Esophagus squamous epithelium (tissue), 5 donors: ENCODE data around the gene UNK. TPM values are rescaled to one million over a fixed set of nuclear protein-coding genes. Genes with fewer than 3 reads are reported as not detected.
A peak's percentile ranks its signal among the peaks of the same experiment; 100 is the strongest.

Experiments
- DNase-seq: peaks from one replicate; lab custom pipeline; 2025; lab: John Stamatoyannopoulos, UW
- H3K27ac ChIP-seq, 4 donors: fragments of 200-600 bp; sonication (generic); one replicate each; pipeline ENCODE4 v1.5.1; 2016 to 2019; ENCODE audit warnings: mild to moderate bottlenecking in 1 of 4
- H3K27me3 ChIP-seq, 4 donors: fragments of 200-600 bp; sonication (generic); 1 replicate in 3 of 4; 2 replicates in 1 of 4; pipeline versions ENCODE4 v1.5.1 to v1.6.0; 2017 to 2021; ENCODE audit warnings: antibody characterized with exemption in 1 of 4
- H3K36me3 ChIP-seq, 3 donors: fragments of 200-600 bp; sonication (generic); one replicate each; pipeline ENCODE4 v1.5.1; 2016 to 2019
- H3K4me1 ChIP-seq, 3 donors: fragments of 200-600 bp; sonication (generic); one replicate each; pipeline ENCODE4 v1.5.1; 2017 to 2019
- H3K4me3 ChIP-seq, 4 donors: fragments of 200-600 bp; sonication (generic); 1 replicate in 3 of 4; 2 replicates in 1 of 4; pipeline ENCODE4 v1.5.1; 2016 to 2019; ENCODE audit warnings: mild to moderate bottlenecking in 2 of 4, moderate library complexity in 1 of 4
- H3K9me3 ChIP-seq, 3 donors: fragments of 200-600 bp; sonication (generic); one replicate each; pipeline ENCODE4 v1.5.1; 2016 to 2019
- POLR2A ChIP-seq, 4 donors: fragments of 450-650 bp; IDR thresholded peaks; one replicate each; pipeline ENCODE4 v1.6.1; 2017; ENCODE audit warnings: antibody characterized with exemption in 4 of 4, mild to moderate bottlenecking in 4 of 4, moderate library complexity in 3 of 4
- WGBS, 2 donors: methylation state at CpG; one replicate each; pipeline ENCODE4 v1.1.5; 2018; 5-methylcytosine and 5-hydroxymethylcytosine counted together
- intact Hi-C: fragments of 100-400 bp; cut with DNase I; formaldehyde crosslinking; loops from one replicate; pipeline ENCODE4 v1.15.0; 2022
- total RNA-seq, 4 donors: library from RNA; depleted of rRNA; stranded (reverse); fragments of >200 nt; gene quantifications; one replicate each; pipeline ENCODE4 v1.1.0, GENCODE V29; 2016
- TF ChIP-seq, protein P1 (sequence below), 6 experiments: fragments of 450-650 bp in 4 of 6; fragments of 200-600 bp in 2 of 6; sonication (generic) in 2 of 6; IDR thresholded peaks; one replicate each; pipeline ENCODE4 v1.5.1; 2016 to 2019; ENCODE audit warnings: antibody characterized with exemption in 6 of 6, mild to moderate bottlenecking in 4 of 6, moderate library complexity in 4 of 6
- donor health status: DM: yes; HTN: yes; CAD: no.

The UNK gene
- total RNA-seq, 4 donors from 2014 or later = 14.8 to 27.3 (median 20.4) TPM

GRCh38 chr17:75822800-75823166, 38.2 kb downstream of the UNK start:
- Histone ChIP-seq H3K36me3 (peaks cover 44 to 92% (median 45%) of the 10 kb centered on the region in 3 donors), H3K27ac (no peak overlapping the region), H3K9me3 (no peaks in the 10 kb centered on the region), H3K4me3 (no peak overlapping the region), H3K27me3 (no peaks in the 10 kb centered on the region), H3K4me1 (peaks cover 10 to 39% (median 11%) of the 10 kb centered on the region in 3 donors)
- WGBS, 2 donors = 66% methylated on average over 2 of the region's 3 CpGs; no CpG with 5 or more reads in 1 of the 2 donors
- intact Hi-C loops = loop anchor here (5.0 kb wide), 1 partner anchor 50 kb away; no protein-coding TSS in a partner anchor
- DNase-seq = no peak
- no peak for TF ChIP-seq POLR2A (IDR thresholded peaks at IDR 0.05)
- TF ChIP-seq, protein P1, sequence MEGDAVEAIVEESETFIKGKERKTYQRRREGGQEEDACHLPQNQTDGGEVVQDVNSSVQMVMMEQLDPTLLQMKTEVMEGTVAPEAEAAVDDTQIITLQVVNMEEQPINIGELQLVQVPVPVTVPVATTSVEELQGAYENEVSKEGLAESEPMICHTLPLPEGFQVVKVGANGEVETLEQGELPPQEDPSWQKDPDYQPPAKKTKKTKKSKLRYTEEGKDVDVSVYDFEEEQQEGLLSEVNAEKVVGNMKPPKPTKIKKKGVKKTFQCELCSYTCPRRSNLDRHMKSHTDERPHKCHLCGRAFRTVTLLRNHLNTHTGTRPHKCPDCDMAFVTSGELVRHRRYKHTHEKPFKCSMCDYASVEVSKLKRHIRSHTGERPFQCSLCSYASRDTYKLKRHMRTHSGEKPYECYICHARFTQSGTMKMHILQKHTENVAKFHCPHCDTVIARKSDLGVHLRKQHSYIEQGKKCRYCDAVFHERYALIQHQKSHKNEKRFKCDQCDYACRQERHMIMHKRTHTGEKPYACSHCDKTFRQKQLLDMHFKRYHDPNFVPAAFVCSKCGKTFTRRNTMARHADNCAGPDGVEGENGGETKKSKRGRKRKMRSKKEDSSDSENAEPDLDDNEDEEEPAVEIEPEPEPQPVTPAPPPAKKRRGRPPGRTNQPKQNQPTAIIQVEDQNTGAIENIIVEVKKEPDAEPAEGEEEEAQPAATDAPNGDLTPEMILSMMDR (IDR thresholded peaks at IDR 0.05) = no peak

DNA sequence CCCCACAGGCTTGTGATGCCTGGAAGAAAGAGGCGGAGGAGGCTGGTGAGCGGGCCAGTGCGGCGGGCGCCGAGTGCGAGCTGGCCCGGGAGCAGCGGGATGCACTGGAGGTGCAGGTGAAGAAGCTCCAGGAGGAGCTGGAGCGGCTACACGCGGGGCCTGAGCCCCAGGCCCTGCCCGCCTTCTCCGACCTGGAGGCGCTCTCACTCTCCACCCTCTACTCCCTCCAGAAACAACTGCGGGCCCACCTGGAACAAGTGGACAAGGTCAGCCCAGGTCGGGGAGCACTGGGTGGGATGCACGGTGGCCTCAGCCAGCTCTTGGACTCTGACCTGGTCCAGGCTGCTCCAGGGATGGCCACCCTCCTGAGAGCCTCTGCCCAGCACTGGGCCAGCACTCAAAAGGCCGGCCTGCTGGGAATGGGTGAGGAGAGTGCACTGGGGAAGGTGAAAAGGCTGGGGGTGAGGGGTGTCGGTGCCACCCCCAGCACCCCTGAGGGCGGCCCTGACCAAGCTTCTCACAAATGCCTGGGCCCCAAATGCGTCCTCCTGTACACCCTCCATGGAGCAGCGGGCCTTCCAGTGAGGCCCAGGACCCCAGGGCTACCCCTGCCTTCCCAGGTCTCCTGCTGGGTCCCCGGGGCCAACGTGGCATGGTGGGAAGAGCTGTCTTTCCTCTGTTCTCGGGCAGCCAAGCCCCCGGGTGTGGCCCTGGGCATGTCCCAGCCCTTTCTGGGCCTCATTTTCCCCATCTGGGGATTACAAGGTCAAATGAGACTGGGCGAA, 38.8 kb downstream of the UNK start:
- H3K4me1 ChIP-seq = peaks cover 13 to 45% (median 16%) of the 10 kb centered on the region in 3 donors
- no peak overlapping the region for H3K27ac ChIP-seq
- no peak overlapping the region for H3K4me3 ChIP-seq
- TF ChIP-seq, protein P1 (IDR thresholded peaks at IDR 0.05) = no peak
- TF ChIP-seq POLR2A (IDR thresholded peaks at IDR 0.05) = no peak
- WGBS, 2 donors = 87 to 94% methylated on average over 9 to 17 of the region's 28 CpGs
- no peaks in the 10 kb centered on the region for H3K27me3 ChIP-seq
- peaks cover 39 to 92% (median 40%) of the 10 kb centered on the region in 3 donors for H3K36me3 ChIP-seq
- intact Hi-C loops = loop anchor here (5.0 kb wide), 1 partner anchor 51 kb away; no protein-coding TSS in a partner anchor
- H3K9me3 ChIP-seq = no peaks in the 10 kb centered on the region
- no peak for DNase-seq

DNA sequence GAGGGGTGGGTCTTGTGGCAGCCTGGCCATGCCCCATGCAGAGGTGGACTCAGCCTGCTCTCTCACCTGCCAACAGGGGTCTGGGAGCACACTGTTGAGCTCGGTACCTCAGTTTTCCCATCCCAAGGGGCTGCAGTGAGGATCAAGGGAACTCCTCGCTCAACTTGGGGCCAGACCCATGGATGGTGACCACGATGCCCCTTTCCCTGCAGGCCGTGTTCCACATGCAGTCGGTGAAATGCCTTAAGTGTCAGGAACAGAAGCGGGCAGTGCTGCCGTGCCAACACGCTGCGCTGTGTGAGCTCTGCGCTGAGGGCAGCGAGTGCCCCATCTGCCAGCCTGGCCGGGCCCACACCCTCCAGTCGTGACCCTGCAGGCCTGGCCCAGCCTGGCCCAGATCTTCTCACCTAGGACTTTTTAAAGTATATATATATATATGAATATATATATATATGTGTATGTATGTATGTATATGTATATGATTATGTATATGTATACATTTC, 39.5 kb downstream of the UNK start:
- TF ChIP-seq, protein P1 (IDR thresholded peaks at IDR 0.05) = no peak
- TF ChIP-seq POLR2A (IDR thresholded peaks at IDR 0.05) = no peak
- WGBS, 2 donors = 92 to 100% methylated on average over 1 to 9 of the region's 13 CpGs
- Histone ChIP-seq H3K4me3 (no peak overlapping the region), H3K9me3 (no peaks in the 10 kb centered on the region), H3K36me3 (peaks cover 33 to 92% (median 33%) of the 10 kb centered on the region in 3 donors), H3K27me3 (no peaks in the 10 kb centered on the region), H3K27ac (no peak overlapping the region), H3K4me1 (peaks cover 13 to 50% (median 16%) of the 10 kb centered on the region in 3 donors)
- intact Hi-C loops = loop anchor here (5.0 kb wide), 1 partner anchor 52 kb away; no protein-coding TSS in a partner anchor
- no peak for DNase-seq

DNA sequence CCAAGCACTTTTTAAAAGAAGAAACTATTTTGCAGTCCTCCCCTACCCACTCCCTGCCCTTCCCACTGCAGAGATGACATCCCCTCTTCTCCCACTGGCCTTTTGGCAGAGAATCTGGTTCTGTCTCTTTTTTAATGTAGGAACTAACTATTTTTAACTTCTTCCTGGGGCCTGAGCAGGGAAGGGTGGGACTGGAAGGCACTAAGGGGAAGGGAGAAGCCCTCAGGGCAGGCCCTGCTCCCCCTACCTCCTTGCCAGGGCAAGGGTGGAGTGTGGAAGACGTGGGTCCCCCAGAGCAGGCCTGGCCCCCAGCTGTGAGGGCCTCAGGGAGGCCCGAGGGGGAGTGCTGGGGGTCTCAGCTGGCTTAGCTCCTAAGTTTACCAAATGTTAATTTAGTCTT, 40.1 kb downstream of the UNK start:
- WGBS, 2 donors = no CpG with 5 or more reads among the region's 2 CpGs
- TF ChIP-seq, protein P1 (IDR thresholded peaks at IDR 0.05) = no peak
- no peak for TF ChIP-seq POLR2A (IDR thresholded peaks at IDR 0.05)
- Histone ChIP-seq H3K27me3 (no peaks in the 10 kb centered on the region), H3K27ac (peak overlapping the region in 1 of 4 donors; percentile 41), H3K4me1 (peaks cover 13 to 50% (median 16%) of the 10 kb centered on the region in 3 donors), H3K9me3 (no peaks in the 10 kb centered on the region), H3K36me3 (peaks cover 27 to 91% (median 27%) of the 10 kb centered on the region in 3 donors), H3K4me3 (no peak overlapping the region)
- intact Hi-C loops = loop anchor here (5.0 kb wide), 1 partner anchor 52 kb away; no protein-coding TSS in a partner anchor
- no peak for DNase-seq

DNA sequence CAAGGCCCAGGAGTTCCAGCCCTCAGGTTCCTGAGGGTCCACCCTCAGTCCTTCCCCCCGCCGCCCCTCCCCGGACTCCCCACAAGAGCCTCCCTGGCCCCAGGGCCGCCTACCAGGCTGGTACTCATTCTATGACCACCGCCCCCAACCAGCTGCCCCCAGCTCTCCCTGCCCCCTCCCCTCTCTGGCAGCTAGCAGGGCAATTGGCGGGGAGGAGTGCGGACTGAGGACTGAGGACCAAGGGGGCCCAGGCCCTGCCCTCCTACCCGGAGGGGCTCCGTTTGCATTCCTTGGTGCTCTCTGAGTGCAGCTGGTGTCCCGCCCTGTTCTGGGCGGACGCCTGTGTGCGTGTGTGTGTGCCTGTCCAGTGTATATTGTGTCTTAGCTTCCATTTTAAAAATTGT, 40.5 kb downstream of the UNK start:
- WGBS, 2 donors = 60% methylated on average over 2 of the region's 13 CpGs; no CpG with 5 or more reads in 1 of the 2 donors
- H3K4me1 ChIP-seq = peaks cover 13 to 50% (median 16%) of the 10 kb centered on the region in 3 donors
- H3K36me3 ChIP-seq = peaks cover 22 to 91% (median 23%) of the 10 kb centered on the region in 3 donors
- DNase-seq = no peak
- TF ChIP-seq, protein P1 (IDR thresholded peaks at IDR 0.05) = no peak
- no peak for TF ChIP-seq POLR2A (IDR thresholded peaks at IDR 0.05)
- H3K4me3 ChIP-seq = no peak overlapping the region
- intact Hi-C loops = no loop called here
- no peaks in the 10 kb centered on the region for H3K27me3 ChIP-seq
- H3K27ac ChIP-seq = peak overlapping the region in 1 of 4 donors; percentile 41
- no peaks in the 10 kb centered on the region for H3K9me3 ChIP-seq
